Stimulated activated CD8-positive, alpha-beta memory T cell treated with anti-CD3 and anti-CD28 coated beads, Interleukin-4, amount 100 ng/mL, for 4 hours (primary cell): ENCODE measurements around the gene ZNF442.
"Not testable (repeated sequence)": the region's sequence is repeated elsewhere in the genome, so short reads cannot be mapped to it uniquely, and the experiment has no call there.

ENCODE experiments used
- DNase-seq, 2 donors: peaks; one replicate each; pipeline ENCODE4 v3.0.0-alpha.2; 2020; ENCODE audit warnings: low read depth in 2 of 2, low spot score in 1 of 2

ZNF442 gene

DNA sequence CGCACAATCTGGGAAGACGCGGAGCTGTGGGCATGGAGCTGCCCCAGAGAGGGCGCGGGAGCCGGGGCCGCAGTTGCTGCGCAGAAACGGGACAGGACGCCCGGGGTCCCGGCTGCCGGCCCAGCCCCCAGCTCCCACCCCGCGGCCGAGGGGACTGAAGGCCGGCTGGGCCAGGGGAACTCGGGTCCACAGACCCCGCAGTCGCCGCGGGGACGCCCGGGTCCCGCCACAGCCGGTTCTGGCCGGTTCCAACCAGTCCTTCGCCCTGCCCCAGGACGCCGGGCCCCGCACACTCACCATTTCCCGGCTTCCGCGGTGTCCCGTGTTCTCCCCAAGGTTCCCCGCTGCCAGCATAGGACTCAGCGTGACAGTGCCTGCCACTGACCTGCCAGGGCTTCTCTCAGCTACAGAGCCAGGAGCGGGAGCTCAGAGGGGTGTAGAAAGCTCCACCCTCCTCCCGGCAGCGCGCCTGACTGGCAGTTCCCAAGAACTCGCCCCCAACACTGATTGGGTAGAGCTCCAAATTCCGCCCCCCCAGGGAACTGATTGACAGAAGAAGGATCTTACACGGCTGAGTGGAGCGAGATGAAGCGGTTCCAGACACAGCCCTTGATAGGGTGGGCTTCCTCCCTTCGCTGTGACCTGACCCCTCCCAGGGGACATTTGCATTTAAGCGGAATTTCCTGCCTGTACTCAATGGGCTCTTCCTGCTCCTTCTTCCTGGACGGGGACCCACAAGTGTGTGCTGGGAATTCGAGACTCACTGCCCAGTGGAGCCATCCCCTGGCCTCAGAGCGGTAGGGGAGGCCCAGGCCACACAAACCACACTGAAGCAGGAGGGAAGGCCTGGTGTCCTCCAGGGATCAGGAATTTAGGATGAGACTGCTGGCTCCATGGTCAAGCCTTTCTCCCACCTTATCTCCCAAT, at the start of gene ZNF442:
Gene ZNF442, minus strand, starts transcription at position 448 of the 927 bp plus-strand sequence. CDS start 2,052 bp downstream, outside the sequence.
- DNase-seq, result peak; percentile 66 to 78

DNA sequence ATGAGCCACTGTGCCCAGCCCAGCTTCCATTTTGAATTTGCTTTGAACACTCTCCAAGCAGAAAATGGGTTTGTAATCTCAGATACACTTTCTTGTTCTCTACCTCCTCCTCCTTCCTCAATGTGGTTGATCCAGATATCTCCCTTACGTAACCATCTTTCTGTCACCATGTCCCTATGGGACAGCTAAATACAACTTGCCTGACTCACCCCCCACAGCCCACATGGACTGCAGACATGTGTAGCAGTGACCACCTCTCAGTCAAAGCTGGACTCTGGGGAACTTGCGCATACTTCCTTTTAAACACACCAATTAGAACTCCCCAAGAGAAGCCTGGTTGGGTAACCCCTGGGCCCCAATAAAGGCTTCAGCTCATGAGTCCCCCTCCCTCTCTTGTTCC, 46.4 kb upstream of the ZNF442 start:
- DNase-seq, result no peak

DNA sequence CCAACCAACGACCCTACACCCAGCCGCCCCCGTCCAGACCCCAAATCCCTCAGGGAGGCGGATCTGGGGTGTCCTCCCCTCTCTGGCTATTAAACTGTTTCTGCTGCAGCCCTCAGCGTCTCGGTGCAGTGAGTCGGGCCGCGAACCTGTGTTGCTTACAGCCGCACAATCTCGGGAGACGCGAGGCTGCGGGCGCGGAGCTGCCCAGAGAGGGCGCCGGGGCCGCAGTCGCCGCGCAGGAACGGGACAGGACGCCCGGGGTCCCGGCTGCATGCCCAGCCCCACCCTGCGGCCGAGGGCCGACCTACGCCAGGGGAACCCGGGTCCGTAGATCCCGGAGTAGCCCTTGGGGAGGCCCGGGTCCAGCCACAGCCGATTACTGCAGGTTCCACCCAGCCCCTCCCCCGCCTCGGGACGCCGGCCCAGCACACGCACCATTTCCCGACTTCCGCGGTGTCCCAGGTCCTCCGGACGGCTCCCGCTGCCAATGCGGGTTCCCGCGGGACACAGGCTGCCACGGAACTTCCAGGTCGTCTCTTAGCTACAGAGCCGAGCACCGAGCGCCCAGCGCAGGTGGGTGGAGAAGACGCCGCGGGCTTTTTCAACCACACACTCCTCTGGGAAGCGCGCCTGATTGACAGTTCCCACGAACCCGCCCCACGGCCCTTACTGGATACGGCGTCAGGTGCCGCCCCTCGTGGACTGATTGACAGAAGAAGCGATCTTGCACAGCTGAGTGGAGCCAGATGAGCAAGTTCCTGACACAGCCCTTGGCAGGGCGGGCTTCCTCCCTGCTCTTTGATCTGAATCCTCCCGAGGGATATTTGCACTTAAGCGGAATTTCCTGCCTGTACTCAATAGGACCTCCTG, 35.4 kb upstream of the ZNF442 start, which contains the start of gene ZNF799:
Gene ZNF799, minus strand, starts transcription at position 639 of the 870 bp plus-strand sequence. Its CDS starts 201 bp downstream, at position 438.
- peak; percentile 58 to 71 for DNase-seq

DNA sequence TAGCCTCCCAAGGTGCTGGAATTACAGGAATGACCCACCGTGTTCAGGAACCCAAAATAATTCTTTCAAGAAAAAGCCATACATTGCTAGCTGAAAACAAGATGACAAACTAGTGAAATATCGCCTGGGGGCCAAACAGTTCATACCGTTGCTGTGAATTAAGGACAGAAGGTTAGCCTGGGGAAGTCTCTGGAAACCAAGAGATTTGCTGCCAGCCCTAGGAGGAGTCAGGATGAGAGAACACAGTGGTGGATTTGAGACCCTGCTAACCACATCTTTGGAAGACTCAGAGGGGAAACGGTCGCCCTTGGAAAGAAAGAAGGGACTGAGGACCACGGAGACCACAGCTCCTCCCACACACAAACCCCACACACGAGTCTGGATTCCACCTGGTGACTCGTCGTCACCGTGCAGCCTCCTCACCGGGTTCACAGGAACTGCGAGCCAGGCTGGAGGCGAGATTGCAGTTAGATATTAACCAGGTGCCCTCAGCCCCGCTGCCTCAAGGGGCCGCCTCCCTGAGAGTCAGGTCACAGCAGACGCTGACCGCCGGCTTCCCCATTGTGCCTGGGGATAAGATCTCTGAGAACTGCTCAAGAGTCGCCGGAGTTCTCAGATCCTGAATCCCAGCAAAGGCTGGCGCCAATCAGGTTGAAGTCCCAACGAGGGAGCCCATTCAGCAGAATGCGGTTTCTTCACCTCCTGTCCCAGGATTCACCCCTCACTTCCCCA, 34.6 kb upstream of the ZNF442 start:
- peak in 1 of 2 donors; percentile 36 for DNase-seq

DNA sequence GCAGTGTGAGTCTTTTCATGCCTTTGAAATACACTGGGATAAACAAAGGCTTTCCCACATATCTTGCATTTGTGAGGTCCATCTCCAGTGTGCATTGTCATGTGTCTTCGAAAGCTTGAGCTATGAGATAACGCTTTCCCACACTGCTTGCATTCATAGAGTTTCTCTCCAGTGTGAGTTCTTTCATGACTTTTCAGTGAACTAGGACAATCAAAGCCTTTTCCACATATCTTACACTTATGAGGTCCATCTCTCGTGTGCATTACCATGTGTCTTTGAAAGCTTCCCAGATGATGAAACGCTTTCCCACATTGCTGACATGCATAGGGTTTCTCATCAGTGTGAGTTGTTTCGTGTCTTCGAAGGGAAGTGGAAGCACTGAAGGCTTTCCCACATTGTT, 25.7 kb upstream of the ZNF442 start:
- not testable (repeated sequence) for DNase-seq

DNA sequence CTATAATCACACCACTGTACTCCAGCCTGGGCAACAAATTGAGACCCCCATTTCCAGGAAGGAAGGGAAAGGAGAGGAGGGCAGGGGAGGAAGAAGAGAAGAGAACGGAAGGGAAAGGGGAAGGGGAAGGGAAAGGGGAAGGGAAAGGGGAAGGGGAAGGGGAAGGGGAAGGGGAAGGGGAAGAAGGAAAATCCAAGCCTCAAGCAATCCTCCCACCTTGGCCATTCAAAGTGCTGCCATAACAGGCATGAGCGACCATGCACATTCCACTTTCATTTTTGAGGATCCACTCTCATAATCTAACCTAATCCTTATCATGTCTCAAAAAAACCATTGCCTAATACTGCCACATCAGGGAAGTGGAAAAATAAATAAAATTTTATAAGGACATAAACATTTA, 20.9 kb upstream of the ZNF442 start:
- not testable (repeated sequence) for DNase-seq

DNA sequence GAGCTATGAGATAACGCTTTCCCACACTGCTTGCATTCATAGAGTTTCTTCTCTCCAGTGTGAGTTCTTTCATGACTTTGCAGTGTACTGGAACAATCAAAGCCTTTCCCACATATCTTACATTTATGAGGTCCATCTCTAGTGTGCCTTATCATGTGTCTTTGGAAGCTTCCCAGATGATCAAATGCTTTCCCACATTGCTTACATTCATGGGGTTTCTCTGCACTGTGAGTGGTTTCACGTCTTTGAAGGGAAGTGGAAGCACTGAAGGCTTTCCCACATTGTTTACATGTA, 14.9 kb upstream of the ZNF442 start:
- no peak for DNase-seq

DNA sequence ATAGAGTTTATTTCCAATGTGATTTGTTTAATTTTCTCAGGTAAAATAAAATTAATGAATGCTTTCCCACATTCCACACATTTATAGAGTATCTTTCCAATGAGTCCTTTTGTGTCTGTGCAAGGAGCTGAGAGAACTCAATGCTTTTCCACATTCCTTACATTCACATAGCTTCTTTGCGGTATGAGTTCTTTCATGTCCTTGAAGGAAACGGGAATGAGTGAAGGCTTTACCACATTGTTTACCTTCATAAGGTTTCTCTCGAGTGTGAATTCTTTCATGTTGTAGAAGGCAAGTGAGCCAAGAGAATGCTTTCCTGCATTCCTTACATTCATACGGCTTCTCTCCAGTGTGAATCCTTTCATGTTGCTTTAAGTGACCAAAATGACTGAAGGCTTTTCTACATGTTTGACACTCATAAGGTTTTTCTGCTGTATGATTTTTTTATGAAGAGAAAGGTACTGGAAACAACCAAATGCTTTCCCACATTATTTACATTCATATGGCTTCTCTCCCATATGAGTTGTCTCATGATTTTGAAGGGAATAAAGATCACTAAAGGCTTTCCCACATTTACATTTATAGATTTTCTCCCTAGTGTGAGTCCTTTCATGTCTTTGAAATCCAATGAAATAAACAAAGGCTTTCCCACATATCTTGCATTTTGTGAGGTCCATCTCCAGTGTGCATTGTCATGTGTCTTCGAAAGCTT, 14.4 kb upstream of the ZNF442 start:
- DNase-seq, result no peak

DNA sequence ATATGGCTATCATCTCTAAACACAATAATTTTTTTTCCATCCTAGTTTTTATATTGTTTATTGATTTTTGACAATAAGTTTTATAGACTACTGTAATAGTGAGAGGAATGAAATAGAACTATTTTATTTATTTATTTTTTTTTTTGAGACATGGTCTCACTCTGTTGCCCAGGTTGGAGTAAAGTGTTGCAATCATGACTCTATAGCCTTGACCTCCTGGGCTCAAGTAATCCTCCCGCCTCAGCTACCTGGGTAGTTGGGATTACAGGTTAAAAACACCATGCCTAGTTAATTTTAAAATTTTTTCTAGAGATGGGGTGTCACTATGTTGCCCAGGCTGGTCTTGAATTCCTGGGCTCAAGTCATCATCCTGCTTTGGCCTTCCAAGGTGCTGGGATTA, 8.5 kb upstream of the ZNF442 start:
- DNase-seq, result no peak

DNA sequence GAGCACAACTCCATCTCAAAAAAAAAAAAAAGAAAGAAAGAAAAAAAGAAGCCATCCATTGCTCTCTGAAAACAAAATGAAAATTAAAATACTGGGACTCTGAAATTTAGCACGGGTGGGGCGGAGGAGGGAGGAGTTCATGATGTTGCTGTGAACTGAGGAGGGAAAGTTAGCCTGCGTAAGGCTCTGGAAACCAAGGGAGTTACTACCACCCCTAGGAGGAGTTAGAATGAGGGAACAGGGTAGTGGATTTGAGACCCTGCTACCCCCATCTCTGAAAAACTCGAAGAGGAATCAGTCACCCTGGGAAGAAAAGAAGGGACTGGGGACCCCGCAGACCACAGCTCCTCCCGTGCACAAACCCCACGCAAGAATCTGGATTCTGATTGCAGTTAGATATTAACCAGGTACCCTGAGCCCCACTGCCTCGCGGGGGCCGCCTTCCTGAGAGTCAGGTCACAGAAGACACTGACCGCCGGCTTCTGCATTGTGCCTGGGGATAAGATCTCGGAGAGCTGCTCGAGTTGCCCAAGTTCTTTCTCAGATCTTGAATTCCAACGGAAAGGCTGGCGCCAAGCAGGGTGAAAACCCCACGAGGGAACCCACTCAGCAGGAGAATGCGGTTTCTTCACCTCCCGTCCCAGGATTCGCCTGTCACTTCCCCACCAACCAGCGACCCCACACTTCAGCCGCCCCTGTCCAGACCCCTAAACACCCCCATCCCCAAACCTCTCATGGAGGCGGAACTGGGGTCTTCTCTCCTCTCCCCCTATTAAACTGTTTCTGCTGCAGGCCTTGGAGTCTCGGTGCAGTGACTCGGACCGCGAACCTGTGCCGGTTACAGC, 870 bp downstream of the ZNF442 start:
- no peak for DNase-seq

DNA sequence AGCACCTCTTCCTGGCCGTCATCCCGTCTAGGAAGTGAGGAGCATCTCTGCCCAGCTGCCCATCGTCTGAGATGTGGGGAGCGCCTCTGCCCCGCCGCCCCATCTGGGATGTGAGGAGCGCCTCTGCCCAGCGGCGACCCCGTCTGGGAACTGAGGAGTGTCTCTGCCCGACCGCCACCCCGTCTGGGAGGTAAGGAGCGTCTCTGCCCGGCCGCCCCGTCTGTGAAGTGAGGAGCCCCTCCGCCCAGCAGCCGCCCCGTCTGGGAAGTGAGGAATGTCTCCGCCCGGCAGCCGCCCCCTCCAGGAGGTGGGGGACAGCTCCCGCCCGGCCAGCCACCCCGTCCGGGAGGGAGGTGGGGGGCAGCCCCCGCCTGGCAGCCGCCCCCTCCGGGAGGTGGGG, 3.2 kb downstream of the ZNF442 start:
- not testable (repeated sequence) for DNase-seq

DNA sequence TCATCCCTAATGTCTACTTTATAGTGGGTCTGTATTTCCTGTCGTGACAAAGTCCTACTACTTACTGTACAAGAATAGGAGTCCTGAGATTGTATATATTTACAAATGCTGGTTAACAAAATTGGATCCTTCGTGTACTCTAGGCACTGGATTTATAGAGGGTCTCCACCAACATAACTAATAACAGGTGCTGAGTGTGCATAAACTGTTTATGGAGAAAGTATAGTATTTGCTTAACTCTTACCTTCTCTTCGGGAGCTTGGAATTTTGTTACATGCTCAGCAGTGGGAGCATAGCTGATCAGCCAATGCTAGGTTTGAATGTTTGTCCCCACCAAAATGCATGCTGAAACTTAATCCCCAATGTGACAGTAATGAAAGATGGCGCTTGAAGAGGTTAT, 12.1 kb downstream of the ZNF442 start:
- DNase-seq, result no peak

DNA sequence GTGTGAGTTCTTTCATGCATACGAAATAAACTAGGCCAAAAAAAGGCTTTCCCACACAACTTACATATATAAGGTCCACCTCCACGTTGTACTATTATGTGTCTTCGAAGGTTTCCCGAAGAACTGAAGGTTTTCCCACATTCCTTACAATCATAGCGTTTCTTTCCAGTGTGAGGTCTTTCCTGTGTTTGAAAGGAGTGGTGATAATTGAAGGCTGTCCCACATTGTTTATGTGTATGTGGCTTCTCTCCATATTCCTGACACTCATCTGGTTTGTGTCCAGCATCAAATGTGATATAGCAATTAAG, 14.6 kb downstream of the ZNF442 start:
- DNase-seq, result no peak

DNA sequence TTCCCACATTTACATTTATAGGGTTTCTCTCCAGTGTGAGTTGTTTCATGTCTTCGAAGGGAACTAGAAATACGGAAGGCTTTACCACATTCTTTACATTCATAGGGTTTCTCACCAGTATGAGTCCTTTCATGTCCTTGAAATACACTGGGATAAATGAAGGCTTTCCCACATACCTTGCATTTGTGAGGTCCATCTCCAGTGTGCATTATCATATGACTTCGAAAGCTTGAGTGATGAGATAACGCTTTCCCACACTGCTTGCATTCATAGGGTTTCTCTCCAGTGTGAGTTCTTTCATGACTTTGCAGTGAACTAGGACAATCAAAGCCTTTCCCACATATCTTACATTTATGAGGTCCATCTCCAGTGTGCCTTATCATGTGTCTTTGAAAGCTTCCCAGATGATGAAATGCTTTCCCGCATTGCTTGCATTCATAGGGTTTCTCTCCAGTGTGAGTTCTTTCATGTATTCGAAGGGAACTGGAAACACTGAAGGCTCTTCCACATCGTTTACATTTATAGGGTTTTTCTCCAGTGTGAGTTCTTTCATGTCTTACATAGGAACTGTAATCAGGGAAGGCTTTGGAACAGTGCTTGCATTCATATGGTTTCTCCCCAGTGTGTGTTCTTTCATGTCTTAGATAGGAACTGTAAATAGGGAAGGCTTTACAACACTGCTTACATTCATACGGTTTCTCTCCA, 15.1 kb downstream of the ZNF442 start:
- DNase-seq, result no peak

DNA sequence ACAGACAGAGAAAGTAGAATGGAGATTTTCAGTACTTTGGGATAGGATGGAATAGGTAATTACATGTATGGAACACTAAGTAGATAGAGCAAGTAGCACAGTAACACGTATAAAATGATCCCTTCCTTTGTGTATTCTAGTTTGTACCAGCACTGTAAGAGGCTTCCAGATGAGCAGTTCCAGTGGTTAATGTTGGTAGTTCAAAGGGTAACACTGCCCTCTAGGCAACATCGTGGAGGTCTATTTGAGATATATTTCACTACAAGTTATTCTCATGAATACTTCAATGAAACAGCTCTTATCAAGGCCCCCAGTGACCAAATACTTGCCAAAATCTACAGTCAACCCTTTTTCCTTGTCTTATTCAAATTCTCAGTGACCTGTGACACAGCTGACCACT, 18.6 kb downstream of the ZNF442 start:
- DNase-seq, result no peak

DNA sequence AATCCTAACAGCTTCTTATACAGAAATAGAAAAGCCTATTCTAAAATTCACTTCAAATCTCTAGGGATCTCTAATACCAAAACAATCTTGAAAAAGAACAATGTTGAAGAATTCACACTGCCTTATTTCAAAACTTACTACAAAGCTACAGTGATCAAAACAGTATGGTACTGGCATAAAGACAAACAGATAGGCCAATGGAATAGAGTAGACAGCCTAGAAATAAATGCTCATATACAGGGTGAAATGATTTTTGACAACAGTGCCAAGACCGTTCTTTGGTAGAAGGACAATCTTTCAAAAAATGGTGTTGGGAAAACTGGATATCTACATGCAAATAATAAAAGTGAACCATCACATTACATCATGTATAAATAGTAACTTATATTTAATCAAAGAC, 20.3 kb downstream of the ZNF442 start:
- DNase-seq, result no peak

DNA sequence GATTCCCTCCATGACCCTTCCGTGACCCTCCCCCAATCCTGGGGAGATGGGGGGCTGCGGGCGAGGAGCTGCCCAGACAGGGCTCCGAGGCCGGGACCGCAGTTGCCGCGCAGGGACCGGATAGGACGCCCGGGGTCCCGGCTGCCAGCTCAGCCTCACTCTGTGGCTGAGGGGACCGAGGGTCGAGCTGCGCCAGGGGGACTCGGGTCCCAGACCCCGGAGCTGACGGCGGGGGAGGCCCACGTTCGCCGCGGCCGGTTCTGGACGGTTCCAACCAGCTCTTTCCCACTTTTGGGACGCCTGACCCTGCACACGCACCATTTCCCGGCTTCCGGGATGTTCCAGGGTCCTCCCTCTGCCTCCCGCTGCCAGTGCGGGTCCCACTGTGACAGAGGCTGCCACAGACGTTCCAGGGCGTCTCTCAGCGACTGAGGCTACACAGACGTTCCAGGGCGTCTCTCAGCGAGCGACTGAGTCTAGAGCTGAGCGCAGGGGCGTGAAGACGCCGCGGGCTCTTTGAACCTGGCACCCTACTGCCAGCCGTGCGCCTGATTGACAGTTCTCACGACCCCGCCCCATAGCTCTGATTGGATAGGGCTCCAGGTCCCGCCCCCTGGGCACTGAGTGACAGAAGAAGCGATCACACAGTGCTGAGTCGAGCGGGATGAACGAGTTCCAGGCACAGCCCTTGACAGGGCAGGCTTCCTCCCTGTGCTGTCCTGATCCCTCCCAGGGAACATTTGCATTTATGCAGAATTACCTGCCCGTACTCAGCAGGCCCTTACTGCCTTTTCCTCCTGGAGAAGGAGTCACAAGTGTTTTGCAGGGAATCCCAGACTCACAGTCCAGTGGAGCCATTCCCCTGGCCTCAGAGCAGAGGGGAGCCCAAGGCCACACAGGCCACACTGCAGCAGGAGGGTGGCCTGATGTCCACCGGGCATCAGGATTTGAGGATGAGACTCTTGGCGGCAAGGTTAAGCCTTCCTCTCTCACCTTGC, 32.0 kb downstream of the ZNF442 start, which contains the start of gene ZNF563:
Gene ZNF563, minus strand, starts transcription at position 472 of the 998 bp plus-strand sequence. Its CDS starts 151 bp downstream, at position 321.
- DNase-seq, result peak; percentile 96
